Stimulated activated CD4-positive, alpha-beta T cell treated with anti-CD3 and anti-CD28 coated beads, TNF-alpha, amount 100 ng/mL, for 4 hours (primary cell): ENCODE measurements around the gene PTGR3.

ENCODE experiments used
- DNase-seq, 3 experiments: peaks; one replicate each; pipeline ENCODE4 v3.0.0-alpha.2; 2020; ENCODE audit warnings: low read depth in 3 of 3

Gene PTGR3

DNA sequence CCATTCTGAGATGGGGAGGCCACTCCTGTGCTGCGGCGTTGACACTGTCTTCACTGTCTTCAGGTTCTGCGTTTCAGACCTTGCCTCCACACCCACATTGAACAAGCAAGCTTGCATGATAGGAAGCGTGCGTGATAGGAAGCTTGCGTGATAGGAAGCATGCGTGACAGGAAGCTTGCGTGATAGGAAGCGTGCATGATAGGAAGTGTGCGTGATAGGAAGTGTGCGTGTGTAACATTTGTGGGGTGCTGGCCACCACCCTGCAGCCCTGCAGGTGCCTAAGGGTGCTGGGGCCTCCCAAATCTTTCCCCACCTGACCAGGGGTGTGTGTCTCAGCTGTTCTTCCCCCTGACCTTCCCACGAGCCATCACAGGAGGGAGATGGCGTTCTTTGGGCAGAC is 27.0 kb upstream of the PTGR3 start:
- DNase-seq: no peak

DNA sequence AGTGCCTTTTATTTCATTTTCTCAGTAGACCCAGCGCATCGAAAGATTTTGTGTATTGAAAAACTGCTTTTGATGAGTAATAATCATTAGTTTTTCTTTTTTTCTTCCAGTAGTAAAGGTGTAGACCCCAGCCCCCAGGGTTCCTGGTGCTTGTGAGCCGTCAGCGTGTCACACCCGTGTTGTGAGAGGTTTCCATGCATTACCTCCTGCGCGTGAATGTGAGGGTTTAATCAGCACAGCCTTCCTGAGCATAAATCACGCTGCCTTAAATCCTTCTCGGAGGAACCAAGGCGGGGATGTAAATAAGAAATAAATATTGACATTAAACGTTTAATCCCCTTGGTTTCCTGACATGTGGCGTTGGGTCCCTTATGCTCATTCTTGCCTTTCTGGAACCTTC is 26.0 kb upstream of the PTGR3 start:
- DNase-seq: no peak

DNA sequence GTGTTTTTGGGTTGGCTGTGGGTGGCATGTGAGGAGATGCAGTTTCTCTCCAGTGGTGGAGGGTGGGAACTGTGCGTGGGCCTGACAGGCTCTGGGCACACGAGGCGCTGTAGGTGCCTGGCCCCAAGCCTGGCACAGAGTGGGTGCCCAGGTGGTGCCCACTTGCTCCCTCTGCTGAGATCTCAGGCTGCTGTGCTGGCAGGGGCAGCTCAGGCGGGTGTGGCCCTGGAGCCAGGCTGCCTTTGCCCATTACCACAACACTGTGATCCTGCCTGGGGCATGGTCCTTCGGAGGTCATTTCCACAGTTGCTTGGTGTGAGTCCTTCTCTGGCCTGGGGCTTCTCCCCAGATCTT is 22.1 kb upstream of the PTGR3 start:
- DNase-seq: no peak

DNA sequence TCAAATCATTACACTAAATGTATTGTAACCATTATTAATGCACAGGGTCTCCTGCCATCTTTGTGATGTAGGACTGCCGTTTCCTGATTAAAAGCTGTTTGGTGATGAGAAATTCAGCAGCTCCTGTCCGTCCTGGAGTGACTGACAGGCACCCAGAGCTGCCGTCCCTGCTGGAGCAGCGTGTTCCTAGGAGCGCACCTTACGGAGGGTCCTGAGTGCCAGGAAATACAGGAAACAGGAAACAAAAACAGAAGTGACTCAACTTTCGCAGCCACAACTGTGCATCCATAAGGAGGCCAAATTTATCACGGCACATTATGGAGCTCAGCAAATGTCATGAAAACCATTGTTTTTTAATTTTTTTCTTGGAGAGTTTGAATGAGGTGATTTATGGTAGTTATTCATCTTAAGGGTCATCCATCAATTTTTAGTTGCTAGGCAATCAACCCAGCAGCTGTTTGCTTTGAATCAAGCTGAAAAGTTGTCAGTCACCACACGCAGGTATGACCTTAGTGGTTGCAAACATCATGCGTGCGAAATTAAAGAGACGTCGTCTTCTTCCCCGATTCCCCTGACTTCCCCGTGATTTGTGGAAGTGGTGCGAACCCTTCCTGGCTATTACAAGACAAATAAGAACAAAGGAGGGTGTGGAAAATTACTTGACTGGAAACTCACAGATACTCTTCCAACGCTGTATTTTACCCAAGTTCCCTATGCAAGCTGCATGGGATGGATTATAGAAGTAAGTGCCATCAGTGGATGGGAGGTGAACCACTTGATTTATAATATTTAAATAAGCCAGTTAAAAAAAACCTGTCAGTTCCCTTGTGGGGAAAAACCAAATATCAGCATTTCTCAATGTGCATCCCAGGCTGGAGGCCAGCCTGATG is 21.5 kb upstream of the PTGR3 start:
- DNase-seq: no peak

DNA sequence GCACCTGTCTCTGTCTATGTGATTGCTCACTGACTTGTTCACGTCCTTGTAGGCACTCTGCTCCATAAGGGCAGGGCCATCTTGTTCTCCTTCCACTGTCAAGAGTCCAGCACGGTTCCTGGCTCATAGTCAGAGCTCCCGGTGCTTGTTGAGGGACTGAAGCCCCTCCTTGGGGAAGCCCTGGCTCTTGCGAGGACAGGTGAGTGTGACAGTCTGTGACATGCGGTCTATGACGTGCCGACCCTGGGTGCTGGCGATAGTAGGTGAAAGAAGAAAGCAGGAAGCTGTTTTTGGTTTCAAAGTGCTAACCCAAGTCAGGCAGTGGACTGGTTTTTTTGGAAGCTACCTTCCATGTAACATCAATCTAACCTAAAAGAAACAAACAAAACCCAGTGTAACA is 20.5 kb upstream of the PTGR3 start:
- no peak for DNase-seq

DNA sequence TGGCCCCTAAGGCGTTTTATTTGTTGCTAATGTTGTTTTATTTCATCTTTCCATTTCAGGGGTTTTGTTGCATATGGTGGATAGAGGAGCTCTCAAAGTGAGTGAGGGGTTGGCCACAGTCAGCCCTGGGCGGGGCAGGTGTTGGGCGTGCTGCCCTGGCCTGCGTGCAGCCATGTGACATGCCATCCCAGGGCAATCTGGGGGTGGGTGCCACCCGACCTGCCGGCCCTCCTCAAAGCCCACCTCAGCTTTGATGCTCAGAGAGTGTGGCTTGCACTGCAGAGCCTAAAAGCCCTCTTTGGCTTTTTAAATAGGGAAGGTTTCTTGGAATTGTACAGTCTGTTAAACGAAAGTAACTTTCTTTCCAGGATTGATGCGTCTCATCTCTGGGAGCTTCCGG is 20.0 kb upstream of the PTGR3 start:
- no peak for DNase-seq

DNA sequence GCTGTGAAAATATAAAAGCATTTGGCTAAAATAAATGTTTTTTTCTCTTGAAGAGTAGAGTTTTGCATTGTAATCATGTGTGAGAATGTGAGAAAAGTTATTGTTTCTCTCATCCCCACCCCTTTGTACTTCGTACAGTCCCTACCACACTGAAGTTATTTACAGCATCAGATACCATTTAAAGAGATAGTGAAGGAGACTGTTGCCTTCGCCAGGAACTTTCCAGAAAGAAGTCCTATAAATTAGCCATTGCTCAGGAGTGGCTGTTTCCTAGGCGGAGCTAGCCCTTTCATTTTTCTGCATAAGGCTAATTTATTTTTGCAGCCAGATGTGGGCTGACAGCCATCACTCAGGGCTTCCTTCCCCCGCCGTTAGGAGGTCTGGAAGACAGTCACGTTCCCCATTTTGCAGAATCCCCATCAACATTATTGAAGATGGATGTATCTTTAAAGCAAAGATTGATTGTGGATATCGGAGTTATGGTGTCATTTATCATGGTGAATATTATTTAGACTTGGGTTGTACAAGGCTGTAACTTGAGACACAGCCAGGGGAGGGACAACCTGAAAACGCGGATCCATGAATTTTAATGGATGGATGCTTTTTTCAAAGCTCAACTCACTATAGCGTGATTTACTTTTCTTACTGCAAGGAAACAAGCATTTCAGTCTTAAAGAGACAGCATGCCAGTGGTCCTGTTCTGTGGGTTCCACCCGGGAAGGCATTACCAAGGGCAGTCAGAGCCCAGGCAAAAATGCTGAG is 18.8 kb upstream of the PTGR3 start:
- DNase-seq: no peak

DNA sequence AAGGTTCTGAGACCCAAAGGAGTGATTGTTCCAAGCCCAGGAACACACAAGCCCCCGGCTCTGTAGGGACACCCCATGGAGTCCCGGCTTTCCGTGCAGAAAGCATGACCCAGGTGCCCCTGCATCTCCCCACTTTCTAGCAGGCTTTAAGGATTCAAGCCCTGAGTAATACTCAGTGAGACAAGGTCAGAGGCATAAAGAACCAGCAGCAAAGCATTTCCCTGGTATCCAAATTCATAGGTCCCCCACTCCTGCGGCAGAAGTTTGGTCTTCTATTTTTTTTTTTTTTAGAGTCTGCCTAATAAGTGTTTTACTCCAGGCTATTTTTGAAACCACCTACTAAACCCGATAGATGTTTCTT is 18.0 kb upstream of the PTGR3 start:
- DNase-seq: no peak

DNA sequence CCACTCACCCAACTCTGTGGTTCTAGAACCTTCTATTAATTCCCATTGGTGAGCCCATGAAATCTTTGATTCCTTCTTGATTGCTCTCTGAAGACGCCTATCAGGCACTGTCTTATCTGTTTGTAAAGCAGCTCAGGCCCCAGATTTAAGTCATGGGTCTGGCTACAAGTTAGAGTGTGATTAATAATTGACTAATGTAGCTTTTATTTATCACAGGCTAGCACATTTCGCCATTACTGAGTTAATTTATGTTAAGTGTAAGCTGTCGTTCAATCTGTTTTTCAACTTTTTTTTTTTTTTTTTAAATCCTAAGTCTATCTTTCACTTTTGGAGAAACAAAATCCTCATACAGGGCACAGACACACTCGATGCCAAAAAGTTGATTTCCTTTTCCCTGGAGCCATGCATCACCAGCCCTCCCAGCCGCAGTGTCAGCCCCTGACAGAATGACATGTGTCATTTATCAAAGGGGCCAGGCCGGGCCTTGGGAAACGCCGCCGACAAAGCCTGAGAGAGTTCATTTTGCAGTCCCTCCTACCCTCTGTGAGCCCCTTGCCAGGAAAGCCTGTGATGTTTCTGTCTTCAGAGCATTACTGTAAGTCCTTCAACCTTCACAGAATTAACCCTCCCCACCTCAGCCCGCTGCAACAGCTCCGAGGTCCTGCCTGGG is 17.5 kb upstream of the PTGR3 start:
- DNase-seq: no peak

DNA sequence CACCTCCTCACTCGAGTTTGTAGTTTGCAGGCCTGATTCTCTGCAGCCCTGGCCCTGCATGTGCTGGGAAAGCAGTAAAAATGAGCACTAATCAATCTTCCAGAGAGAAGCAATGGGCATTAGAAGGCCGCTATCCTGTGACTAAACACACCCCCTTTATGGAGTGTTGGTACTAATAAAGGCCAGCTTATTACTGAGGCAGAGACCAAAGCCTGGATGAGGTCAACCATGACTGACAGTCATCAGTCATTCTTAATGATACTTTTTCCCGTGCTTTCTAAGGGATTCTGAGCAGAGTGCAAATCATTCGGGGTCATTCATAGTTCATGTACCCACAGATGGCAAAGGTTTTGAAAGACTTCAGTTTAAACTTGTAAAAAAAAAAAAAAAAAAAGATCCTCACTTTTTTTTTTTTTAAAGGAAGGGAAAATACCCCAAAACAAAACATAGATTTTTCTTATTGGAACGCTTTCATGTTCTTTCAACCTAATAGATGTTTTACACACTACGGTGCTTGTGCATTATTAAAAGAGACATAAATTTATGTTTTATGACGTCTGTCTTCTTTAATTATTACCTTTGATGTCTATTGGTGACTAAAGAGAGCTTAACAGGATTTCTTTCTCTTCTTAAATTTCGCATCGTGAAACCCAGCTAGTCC is 14.9 kb upstream of the PTGR3 start:
- DNase-seq: no peak

DNA sequence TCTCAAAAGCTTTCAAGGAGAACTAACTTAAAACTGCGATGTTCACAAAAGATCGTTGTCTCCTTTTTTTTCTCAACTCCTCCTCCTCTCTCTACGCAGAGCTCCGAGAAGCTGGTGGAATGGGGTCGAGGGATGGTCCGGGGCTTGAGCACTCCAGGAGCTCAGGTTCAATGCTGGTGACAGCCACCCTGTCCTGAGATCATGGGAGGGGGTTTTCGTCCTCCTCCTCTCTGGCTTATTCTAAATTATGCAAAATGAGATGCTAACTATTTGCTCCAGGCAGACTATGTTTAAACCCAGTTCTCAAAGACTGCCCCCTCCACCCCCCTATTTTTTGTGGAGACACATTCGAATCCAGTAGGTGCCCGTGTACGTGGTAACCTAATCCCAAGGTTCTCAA is 13.5 kb upstream of the PTGR3 start:
- no peak for DNase-seq

DNA sequence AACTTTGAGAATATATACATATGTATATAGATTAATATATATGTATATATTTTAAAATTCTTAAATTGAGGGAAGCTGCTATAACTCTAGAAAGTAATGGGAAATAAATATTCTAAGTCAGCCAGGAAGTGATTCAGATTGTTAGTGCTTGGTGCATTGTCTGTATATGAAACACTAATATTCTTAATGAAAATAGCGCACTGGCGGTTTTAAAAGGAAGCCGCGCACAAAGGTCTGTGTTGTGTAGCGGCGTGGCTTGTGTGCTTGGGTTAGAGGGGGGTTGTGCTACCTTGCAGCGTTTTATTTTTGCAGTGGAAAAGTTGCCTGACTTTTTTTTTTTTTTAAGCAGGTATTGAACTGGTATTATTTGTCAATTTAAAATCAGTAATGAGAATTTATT is 13.0 kb upstream of the PTGR3 start:
- no peak for DNase-seq

DNA sequence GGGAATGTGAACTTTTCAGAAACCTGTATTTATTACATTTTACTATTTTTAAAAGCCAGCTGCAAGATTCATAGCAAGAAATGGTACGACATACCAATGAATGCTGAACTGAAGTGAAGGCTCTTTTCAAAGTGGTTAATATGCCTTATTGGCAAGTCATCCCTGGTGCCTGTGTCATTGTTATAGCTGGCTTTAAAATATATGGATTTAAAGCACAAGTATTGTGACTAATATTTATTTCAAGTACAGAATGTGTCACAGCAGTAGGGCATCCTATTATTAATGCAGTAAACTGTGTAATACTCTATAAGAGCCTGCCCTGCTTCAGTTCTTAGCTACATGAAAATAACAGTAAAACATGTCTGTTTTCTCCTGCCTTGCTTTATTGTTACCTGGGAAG is 12.5 kb upstream of the PTGR3 start:
- no peak for DNase-seq

DNA sequence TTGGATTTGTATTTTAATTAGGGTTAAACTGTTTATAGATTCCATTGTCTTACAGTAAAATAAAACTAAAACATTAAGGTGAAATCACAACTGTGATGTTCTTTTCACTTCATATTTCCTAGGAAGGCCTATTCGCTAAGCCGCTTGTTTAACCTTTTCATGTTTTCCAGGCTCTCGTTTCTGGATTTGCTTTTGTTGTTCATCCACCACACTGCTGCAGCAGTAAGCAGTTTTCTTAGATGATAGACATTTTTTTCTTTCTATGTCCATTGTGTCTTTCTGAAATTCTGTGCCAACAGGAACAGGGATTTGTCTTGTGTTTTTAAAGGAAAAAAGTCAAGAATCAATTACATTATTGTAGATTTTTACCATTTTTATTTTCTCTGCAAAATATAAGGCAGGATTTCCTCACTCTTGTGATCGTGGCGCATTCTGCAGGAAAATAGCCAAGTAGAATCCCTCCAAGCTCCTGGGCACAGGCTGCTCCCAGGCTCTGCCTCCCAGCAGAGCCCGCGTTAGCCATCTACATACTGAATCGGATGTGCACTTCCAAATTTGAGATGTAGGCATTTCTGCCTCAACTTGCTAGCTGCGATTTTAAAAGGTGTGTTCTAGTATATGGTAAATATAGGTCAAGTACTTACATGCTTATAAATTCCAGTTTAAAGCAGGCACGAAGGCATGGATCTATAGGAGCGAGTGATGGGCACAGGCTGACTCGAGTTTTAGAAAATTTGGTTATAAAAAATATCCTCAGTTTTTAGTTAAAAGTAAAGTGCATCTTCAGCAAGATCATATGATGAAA is 11.8 kb upstream of the PTGR3 start:
- DNase-seq: no peak

DNA sequence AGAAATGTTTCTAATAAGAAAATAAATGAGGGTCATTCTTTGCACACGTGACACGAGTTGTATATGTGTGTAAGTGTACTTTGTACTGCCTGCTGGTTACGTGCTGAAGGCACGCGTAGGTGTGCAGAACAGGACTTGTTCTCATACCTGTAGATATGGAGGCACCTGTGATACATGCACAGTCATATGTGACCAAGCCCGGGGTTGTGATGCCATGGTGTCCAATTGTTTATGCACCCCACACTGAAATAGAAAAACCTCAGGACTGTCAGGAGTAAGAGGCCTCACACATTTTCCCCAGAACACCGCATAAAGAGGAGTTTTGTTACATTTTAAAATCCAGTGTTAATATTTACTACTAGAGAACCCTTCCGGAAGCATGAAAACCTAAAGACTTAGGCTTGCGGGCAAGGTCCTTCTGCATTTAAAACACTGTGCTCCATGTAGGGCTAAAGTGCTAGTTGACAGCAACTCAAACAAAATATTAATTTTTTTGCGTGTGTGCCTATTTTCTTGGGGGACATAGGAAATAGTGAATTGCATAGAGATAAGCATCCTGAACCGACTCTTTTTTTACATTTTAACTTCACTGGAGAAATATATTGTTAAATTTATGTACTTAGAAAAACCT is 10.9 kb upstream of the PTGR3 start:
- no peak for DNase-seq

DNA sequence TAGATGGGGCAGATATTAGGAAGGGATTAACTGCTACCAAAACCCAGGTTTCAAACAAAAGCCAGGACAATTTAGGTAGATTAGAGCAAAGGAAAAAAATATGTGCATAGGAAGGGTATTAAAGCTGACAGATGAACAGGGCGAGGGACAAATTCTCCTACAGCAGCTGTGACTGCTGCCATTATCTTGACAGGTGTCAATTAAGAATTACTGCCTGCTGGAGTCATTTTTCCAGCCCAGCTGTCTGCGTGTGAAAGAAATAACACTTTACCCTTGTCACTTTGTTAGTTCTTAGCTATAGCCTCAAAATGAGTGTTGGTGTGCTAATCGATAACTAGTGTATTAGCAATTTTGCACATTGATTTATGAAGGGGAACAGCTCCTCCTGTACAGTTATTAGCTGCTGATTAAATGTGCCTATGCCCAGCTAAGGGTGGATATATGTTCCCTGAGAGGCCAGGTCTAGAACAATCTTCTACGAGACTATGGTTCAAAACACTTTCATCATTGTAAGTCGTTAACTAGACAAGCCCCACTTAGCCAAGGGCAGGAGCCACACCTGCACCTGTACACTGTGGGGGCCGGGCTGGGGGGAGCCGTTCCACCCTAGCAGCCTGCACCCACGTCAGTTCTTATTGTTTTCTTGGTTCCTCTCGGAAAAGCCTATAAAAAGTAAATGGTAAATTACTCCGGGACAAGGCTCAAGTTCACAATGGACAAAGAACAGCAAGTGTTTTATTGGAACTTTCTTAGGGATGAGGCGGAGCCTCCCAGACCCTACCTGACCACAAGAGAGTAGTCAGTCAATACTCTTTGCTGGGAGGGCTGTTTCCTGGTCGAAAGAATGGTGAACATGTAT is 9.4 kb upstream of the PTGR3 start:
- DNase-seq: no peak

DNA sequence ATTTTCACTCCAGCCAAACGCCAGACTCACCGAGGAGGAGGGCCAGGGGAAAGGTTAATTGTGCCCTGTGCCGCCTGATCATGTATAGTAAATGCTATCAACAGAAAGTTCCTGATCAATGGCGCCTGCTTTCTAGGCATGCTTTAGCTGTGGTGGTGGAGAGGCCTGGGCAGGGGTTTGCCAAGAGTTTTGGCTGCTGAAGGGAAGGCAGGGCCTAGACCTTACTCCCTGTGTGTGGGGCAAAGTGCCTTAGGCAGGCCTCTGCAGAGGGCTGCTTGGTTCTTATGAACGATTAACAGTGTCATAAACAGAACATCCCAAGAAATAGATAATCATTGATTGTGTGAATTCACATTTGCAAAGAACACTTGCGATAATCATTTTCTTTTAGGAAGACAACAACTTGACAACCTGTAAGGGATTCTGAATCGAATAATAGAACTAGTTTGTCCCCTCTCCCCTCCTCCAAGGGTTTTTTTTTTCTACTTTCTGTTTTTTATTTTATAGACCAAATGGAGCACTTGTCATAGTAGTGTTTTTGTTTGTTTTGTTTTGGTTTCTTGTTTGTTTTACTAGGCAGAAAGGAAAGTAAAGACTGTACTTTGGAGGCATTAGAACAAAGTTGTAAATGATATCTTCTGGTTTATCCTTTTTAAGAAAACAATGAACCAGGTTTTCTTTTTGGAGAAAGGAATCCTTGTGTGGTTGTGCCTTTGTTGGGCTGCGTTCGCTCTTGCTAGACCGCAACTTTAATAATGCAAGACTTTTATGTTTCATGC is 8.2 kb upstream of the PTGR3 start:
- DNase-seq: no peak

DNA sequence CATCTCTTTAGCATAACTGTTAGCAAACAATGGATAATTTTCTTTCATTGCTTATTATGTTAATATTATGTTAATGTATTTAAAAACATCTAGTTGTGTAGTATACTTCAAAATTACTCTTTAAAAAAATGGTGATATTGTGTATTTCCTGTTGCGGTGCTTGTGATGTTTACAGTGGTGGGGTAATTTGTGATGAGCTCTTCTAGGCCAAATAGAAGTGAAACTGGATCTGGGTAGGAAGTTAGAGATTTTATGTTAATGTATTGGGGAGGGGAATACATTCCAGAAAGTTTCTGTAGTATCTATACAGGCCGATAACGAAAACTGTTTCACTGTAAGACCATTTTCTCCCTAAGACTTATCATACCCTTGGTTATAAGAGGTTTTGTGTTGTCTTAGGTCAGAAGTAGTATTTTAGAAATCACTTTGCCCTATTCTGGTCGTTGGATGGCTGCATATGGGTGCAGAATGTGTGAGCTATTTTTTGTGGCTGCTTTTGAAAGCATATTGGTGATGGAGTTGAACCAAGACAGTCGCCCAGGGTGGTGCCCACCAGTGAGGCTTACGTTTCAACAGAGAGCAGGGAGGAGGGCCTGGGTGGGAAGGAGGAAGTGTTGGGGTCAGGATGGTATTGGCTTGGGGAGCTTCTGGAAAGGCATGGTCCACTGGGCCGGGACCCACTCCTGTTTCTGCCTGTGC is 7.4 kb upstream of the PTGR3 start:
- no peak for DNase-seq

DNA sequence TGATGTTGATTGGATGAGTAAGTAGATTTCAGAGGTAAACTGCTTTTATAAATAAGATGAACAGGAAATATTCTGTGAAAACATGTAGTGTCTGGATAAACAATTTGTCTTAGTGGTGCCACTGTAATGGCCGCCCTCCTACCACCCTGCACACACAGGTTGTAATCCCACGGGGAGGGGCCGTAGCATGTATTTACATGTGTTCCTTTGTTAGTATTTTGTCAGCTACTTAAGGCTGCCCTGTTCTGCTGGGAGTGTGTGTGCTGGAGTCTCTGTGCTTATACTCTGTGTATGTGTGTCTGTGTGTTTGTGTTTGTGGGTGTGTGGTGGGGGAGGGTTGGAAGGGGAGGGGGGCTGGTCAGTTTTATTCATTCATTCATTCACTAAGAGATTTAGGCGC is 6.7 kb upstream of the PTGR3 start:
- DNase-seq: no peak
